Activated CD4-positive, alpha-beta T cell treated with anti-CD3 and anti-CD28 coated beads, Interleukin-2, amount 50 U/mL, for 24 hours (primary cell): Measurements from ENCODE around the gene LYRM4.
"Not testable (repeated sequence)": the region's sequence is repeated elsewhere in the genome, so short reads cannot be mapped to it uniquely, and the experiment has no call there.

Experiments used
- DNase-seq, 2 donors: peaks; one replicate each; pipeline ENCODE4 v3.0.0-alpha.2; 2020; ENCODE audit warnings: low read depth in 1 of 2, low spot score in 1 of 2

The LYRM4 gene

DNA sequence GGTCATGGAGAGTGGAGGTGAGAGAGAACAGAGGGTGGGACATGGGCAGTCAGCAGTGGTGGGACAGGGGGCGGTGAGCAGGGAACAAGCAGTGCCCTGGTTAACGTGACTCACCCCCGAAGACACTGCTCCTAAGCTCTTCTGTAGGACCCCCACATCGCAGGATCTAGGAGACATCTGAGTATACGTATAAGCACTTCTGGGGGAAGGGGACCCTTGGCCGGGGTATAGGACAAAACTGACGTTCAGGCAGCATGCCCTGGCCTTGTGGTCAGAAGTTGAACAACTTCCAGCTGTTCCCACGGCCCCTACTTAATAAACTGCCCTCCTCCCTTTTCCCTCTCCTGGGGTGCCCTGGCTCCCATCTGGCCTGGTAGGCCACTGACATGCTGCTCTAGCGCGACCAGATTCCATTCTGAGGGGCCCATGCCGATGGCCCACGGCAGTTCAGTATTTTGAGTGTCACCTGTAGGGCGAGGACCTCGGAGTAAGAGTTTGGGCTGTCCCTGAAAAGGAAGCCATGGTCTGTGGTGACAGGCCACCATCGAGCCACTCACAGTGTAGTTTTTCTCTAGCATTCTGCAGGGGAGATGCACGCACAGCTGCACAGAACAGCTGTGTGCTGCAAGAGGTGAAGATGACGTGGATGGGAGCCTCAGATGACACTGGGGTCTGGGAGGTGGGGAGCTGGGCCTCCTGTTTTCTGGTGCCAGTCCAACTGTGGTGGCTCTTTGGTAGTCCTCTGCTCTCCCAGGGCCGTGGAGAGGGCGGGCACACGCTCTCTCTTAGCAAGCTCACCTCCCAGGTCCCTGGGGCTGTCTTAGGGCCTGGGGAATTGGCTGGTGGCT lies 137.2 kb downstream of the LYRM4 start:
- DNase-seq, result no peak

DNA sequence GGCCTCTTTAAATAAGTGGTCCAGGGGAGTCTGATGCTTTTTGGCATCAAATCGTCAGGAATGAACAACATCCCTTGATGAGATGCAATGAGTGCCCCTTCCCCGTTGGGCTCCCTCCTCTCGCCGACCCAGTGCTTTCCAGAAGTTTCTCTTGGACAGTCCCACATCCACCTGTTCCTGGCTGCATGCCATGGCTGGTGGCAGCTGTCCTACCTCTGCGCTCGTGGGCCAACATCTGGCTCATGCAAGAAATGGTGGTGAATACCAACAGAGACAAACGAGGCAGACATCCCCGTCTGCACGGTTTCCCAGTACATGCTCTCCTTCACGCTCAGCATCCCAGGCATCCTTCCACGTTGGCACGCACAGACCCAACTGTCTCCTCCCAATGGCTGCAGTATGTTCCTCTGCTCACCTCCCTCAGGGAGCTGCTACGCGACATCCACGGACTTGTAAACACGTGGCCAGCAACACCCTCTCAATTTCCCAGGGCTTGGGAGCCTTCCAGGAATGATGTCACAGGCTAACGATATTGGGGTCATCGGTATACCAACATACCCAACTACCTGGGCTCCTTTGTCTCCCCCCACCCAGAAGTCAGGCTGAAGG lies 138.1 kb downstream of the LYRM4 start:
- no peak for DNase-seq

- DNase-seq, result no peak
Measured at GRCh38 chr6:5121956-5122355, 138.8 kb downstream of the LYRM4 start.

DNA sequence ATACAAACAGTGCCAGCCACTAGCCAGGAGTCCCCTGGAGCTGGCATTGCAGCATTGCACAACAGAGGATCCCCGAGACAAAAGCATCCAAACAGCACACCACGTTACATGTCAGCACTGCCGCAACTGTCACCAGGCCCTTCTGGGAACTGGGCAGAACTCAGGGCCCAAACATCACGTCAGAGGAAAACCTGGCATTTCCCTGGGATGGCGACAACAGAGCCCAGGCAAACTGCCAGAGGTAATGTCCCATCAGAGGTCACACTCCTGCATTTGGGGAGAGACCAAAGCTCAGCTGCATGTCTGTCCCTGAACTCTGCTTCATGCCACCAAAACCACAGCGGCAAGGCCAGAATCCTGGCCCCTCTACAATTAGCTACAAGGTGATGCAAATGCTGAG lies 139.3 kb downstream of the LYRM4 start:
- no peak for DNase-seq

- not testable (repeated sequence) for DNase-seq
Measured at GRCh38 chr6:5120543-5120942, 140.2 kb downstream of the LYRM4 start.

DNA sequence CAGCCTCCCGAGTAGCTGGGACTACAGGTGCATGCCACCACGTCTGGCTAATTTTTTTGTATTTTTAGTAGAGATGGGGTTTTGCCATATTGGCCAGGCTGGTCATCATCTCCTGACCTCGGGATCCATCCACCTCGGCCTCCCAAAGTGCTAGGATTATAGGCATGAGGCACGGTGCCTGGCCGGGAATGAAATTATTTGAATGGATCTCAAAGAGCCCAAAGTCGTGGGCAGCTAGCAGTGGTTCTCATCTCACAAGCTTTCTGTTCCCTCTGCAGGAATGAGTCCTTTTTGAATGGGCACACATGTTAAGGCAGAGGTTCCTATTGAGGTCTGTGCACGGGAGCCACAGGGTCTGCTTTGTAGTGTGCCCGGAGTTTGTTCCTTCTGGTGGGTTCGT lies 140.7 kb downstream of the LYRM4 start:
- DNase-seq, result no peak

GRCh38 chr6:5119090-5119951 lies 141.4 kb downstream of the LYRM4 start:
- DNase-seq, result no peak

- no peak for DNase-seq
Measured at GRCh38 chr6:5116243-5116991, 144.3 kb downstream of the LYRM4 start.

DNA sequence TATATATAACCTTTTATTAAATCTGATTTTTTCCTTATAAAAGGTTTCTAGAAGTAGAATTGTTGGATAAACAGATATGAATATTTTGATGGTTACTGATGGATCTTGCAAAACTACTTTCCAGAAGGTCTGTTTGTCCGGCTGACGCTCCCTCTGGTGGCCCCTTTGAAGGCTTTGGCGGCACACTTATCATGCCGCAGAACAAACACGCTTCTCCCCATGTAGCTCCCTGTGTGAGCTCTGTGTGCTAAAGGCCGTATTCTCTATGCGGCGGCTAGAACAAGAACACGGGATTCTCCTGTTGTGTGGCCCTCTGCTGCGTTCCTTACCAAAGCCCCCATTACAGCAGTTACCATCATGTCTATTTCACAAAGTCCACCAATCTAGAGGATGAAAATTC lies 145.6 kb downstream of the LYRM4 start:
- no peak for DNase-seq

GRCh38 chr6:5113096-5113495 lies 147.7 kb downstream of the LYRM4 start:
- DNase-seq, result no peak

DNA sequence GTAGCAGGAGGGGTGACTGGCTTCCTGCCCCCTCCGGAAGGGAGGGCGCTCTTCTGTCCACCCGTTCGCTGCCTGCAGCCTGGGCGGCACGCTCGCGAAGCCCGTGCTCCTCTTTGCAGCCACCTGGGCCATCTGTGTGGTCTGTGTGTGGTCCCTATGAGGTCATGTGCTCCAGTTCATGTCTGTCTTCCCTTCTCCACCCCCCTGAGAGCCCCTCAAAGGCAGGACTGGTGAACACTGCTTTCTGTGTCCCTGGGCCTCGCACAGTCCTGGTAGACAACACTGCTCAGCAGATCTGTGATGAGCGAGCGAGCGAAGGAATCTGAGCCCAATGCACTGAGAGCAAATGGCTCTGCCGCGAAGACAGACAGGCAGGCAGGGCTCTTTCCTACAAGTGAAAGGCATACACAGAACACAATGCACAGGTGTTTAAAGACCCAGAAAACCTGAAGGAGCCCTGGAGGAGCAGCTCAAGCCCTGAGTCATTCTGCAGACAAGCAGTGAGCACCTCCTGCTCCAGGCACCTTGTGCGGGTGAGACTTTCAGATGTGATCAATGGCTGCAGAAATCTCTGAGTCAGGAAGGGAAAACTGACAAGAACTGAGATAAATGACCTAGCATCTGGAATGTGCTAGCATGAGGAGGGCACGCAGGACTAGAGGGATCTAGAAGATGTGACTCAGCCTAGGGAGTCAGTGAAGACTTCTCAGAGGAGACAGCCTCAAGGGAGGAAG lies 148.5 kb downstream of the LYRM4 start:
- DNase-seq, result no peak

DNA sequence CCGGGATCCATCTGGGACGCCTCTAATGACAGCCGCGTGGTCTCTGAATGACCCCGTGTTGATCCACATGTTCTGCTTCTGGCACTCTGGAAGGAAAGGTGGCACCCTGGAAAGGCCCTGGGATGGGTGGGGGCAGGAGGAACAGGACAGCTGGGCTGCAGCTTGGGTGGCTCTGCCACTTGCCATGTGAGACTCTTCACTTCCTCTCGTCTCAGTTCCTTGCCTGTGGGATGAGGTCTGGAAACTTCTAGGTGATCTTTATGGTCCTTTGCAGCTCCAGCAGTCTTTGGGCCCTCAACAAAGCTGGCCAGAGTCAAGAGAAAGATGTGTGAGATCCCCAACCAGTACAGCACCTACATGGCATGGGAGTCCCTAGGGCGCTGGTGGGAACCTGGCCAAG lies 149.1 kb downstream of the LYRM4 start:
- no peak for DNase-seq

DNA sequence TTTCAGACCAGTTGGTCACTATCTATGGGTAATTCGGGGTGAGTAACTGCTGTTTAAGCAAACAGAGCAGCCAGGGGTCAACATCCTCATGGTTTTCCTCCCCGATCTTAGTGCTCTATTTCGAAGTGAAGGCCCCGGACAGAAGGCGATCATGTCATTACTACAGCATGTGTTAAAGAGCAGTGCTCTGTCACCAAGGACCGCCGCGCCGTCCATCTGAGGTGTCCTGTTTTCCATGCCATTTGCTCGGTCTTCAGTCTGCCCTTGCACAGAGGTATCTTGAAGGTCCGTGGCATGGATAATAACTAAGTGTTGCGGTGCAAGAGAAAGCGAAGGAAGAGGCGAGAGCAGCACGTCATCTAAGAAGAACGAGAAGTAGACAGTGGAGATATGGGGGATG lies 150.5 kb downstream of the LYRM4 start:
- DNase-seq, result no peak

- DNase-seq, result no peak
Measured at GRCh38 chr6:5109436-5109835, 151.3 kb downstream of the LYRM4 start.

GRCh38 chr6:5108536-5109150 lies 152.1 kb downstream of the LYRM4 start:
- DNase-seq, result no peak

DNA sequence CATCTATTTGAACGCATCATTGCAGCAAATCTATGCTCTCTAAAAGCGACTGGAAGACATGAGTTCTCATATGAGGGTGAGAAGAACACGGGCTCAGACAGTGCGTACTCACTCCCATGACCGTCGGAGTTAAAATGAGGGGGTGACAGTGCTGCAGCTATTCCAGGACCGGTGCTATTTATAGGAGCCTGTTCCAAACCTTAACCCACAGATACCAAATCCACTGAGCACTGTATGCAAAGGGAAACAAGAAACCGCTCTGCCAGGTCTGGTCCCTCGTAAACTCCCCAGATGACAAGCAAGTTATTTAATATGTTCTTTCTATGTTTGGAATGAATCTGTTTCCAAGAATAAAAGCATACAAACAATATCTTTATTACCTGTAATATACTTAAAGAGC lies 152.7 kb downstream of the LYRM4 start:
- no peak for DNase-seq

- DNase-seq, result no peak
Measured at GRCh38 chr6:5107341-5107740, 153.4 kb downstream of the LYRM4 start.

DNA sequence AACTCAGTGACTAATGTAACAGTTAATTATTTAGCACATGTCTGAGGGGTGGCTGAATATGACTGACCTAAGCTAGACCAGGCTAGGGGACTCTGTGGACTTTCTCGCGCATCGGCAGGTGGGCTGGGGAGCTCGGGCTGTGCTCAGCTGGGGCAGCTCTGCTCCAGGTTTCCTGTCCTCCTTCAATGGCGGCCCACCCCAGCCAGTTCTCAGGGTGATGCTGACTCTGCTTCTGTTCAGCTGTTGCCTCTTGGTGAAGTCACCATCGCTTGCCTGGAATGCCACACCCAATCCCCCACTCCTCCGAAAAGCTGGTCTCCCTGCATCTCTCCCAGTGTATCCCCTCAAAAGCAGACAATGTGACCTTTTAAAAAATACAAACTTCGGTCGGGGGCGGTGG lies 155.6 kb downstream of the LYRM4 start:
- DNase-seq, result no peak

DNA sequence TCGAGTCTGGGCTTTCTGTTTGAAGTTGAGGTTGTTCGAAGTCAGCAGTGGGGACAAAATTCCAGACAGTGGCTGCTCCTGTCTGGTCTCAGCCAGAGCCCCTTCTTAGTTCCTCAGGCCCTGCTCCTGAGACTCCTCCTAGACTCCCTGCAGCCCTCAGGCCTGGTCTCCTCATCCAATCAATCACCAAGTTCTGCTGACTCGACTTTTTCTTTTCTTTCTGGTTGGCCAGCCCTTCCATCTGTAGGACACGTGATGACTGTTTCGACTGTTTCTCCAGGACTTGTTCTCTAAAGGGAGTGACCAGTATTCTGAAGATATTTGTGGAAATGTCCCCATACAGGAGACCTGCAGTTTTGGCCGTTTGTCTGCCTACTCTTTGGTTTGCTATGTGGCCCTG lies 156.1 kb downstream of the LYRM4 start:
- no peak for DNase-seq

DNA sequence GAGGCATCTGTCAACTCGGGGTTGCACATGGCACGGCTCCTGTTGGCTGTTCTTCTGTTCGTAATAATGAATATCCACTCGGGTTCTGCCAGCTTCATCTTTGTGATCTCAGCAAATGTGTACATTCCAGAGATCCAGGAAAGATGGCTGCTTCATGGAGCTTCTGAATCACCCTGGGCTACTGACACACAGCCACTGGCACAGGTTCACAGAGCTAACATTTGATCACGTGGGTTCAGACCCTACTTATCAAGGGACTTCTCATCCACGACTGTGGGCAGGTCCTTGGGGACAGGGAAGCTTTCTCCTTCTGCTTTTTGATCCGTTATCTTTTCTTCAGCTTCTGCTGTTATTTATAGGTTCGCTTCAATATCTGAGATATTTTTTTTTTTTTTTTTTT lies 157.5 kb downstream of the LYRM4 start:
- DNase-seq, result no peak
